Activated CD4-positive, alpha-beta T cell treated with anti-CD3 and anti-CD28 coated beads for 4 hours (primary cell): ENCODE measurements around the gene STAC3.

ENCODE experiments used
- DNase-seq, 2 donors: peaks; one replicate each; pipeline ENCODE4 v3.0.0-alpha.2; 2020

The STAC3 gene

DNA sequence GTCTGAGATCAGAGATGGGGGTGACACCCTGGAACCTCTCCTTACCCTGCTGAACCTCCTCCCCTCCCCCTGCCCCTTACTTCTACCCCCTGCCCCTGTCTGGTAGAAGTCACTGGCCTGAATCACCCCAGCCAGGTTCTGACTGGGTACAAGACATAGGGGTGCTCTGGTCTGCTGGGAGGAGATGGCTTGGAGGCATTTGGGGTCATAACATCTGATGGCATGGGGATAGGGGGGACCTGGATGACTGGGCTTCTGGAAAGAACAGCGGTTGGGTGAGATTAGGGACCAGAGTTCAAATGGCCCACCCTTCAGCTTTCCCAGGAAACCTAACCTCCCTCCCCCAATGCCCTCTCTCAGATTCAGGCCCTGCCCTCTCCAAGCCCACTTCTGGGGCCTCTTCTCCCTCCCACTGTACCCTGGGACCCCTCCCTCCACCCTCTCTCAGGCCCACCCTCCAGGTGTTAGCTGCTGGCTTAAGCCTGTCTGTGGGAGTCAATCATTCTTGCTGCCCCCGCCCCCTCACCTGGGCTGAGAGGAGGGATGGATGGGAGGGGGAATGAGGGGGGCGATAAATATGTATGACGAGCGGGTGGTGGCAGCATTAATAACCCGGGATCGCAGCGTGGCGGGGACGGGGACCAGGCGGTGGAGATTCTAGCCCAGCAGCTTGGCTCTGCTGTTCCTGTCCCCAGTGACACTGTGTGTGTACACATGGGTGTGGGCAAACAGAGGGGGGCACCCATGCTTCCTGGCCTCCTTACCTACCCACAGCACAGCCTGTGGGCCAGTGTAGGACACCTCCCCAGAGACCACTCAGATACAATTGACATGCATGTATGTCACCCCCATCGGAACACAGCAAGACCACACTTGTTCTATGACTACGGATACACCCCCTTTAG is 28.4 kb downstream of the STAC3 start:
- no peak for DNase-seq

DNA sequence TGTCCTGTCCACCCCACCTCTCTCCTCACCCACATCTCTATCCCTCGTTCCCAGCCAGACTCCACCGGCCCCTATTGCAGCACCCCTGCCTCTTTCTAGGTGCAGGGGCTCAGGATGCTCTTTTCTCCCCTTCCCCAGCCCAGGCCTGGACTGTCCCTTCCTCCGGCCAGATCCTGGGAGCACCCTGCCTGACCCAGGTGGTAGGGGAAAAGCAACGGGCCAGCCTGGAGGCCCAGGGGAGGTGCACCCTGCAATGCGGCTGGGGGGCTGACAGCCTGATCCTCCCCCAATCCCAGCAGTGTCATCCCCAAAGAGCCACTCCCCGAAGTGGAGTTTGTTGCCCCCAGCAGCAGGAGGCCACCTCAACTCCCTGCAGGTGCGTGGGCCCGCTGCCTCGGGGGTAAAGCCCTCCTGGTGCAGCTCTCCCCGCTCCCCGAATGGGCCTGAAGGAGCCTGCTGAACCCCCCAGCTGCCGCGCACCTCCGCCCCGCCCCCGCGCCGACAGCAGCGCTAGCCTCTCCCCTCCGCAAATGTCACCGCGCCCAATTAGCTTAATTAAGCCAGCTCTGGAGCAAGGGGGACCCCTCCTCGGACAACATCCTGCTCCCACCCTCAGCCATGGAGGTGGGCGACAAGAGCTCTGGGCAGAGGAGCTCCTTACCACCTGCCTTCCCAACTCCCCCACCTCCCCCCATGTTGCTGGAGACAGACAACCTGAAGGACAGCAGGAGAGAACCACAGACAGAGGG is 29.6 kb downstream of the STAC3 start:
- no peak for DNase-seq

DNA sequence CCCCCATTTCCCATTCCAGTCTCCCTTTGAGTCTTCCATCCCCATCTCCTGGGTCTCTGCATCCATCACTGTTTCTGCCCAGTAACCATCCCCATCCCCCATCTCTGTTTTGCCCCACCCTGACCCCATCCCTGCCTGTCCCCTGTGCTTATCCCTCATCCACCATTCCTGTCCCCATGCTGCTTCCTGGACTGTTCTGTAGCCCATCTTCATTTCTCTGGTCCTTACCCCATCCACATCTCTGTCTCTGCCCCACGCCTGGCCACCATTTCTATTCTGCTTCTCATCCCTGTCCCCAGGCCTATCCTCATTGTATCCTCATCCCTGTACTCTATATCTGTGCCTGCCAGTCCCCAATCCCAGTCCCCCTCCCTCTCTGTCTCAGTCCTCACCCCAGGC is 30.2 kb downstream of the STAC3 start:
- no peak for DNase-seq

GRCh38 chr12:57219993-57220754 is 30.8 kb downstream of the STAC3 start:
- DNase-seq: no peak

- no peak for DNase-seq
These were observed 31.6 kb downstream of the STAC3 start for GRCh38 chr12:57219205-57219992.

GRCh38 chr12:57218030-57218853 is 32.7 kb downstream of the STAC3 start:
- DNase-seq: no peak

- no peak for DNase-seq
These were observed 33.8 kb downstream of the STAC3 start for GRCh38 chr12:57216921-57217879.

- DNase-seq: peak; percentile 70 to 74
These were observed 34.7 kb downstream of the STAC3 start, which contains the start of gene NXPH4 for GRCh38 chr12:57216014-57216911. TSS of gene NXPH4 (plus strand) at chr12:57216794. CDS start at chr12:57216970, 176 bp downstream.

DNA sequence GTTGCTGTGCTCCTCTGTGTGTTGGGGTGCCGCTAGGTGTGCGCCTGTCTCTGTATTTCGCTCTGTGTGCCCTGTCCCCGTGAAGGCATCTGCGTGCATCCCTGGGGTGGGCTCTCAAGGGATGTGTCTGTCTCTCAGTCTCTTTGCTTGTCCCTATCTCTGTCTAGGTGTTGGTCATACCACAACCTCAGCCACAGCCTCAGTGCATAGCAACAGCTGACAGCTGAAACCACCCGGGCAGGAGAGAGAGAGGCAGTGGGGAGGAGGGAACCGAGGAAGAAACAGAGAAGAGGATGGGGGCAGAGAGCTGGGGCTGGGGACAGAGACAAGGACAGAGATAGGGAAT is 35.3 kb downstream of the STAC3 start:
- no peak for DNase-seq

DNA sequence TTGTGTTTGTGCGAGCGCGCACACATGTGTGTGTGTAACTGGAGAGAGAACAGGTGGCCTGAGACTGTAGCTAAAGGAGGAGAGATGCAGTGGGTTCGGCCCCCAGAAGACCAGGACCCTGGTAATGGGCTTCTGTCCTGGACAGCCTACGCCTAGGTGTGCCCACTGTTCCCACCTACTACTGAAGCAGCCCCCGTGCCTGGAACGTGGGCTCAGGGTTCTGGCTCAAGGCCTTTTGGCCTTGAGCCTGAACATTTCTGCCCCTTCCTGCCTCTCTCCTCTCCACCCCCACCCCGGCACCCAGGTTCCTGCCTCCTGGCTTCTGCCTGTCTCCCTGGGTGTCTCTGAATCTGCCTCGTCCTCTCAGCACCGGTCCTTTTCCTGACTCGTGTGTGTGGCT is 35.9 kb downstream of the STAC3 start:
- DNase-seq: no peak

DNA sequence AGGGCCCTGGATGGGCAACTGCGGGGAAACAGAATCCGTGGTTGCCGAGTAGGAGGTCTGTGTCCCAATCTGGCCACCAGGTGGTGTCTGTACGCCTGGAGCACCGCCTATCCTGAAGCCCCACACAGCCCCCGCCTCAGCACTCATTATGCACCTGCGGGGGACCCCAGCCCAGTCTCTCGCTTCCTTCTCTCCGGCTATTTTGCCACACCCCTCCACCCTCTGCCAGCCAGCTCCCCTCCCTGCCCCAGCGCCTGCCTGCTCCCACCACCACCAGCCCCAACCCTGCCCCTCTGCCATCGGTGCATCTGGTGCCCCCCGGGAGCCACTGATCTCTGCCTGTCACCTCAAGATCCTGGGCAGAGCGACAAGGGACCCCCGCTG is 36.6 kb downstream of the STAC3 start:
- DNase-seq: peak; percentile 66 to 74

GRCh38 chr12:57213763-57214397 is 37.1 kb downstream of the STAC3 start:
- no peak for DNase-seq

- DNase-seq: peak; percentile 77 to 86
These were observed 37.8 kb downstream of the STAC3 start for GRCh38 chr12:57213058-57213715.

GRCh38 chr12:57212701-57213057 is 38.3 kb downstream of the STAC3 start:
- no peak for DNase-seq

DNA sequence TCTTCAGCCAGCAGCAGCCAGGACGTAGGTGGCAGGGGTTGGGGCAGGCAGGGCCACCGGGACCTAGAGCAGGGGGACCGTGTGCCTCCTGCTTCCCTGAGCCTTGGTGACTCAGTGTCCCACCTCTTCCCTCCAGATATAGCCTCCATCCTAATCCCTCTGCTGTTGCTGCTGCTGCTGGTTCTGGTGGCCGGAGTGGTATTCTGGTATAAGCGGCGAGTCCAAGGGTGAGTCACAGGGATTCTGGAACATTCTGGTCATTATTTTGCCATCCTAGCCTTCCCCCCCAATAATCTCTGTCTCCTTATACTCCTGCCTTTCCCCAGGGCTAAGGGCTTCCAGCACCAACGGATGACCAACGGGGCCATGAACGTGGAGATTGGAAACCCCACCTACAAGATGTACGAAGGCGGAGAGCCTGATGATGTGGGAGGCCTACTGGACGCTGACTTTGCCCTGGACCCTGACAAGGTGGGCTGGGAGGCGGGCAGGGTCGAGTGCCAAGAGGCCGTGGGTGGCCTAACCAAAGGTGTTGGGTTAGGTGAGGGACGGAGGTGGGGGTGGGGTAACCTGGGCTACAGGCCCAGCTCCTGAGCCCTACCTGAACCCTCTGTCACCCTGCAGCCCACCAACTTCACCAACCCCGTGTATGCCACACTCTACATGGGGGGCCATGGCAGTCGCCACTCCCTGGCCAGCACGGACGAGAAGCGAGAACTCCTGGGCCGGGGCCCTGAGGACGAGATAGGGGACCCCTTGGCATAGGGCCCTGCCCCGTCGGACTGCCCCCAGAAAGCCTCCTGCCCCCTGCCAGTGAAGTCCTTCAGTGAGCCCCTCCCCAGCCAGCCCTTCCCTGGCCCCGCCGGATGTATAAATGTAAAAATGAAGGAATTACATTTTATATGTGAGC is 38.9 kb downstream of the STAC3 start:
- DNase-seq: no peak

GRCh38 chr12:57210926-57211692 is 39.9 kb downstream of the STAC3 start:
- DNase-seq: no peak
